Activated B cell treated with CpG ODN at 0.5 μM for 24 hours (primary cell): Measurements from ENCODE around the gene FAXDC2. TPM values are rescaled to one million over a fixed set of nuclear protein-coding genes. Genes with fewer than 3 reads are reported as not detected.

Experiments
- ATAC-seq: fragments of 200-7000 bp; cut with Tn5 transposase; one replicate; pipeline ENCODE4 v1.10.0; 2021; ENCODE audit warnings: low read depth, mild to moderate bottlenecking, moderate library complexity
- CTCF ChIA-PET: fragments of 350-600 bp; sonication (Branson Sonifier 250); formaldehyde crosslinking; loops from one replicate; lab custom pipeline; 2021; ENCODE audit warnings: antibody characterized with exemption; lab: Charles Lee
- POLR2A ChIA-PET: fragments of 350-600 bp; sonication (Branson Sonifier 250); formaldehyde crosslinking; loops from one replicate; lab custom pipeline; 2021; ENCODE audit warnings: antibody characterized with exemption; lab: Charles Lee
- DNase-seq: peaks from one replicate; pipeline ENCODE4 v3.0.0; 2022
- H3K27ac Mint-ChIP-seq: one replicate; pipeline ENCODE4 v1.8.0; 2020; ENCODE audit warnings: mixed read lengths
- H3K27me3 Mint-ChIP-seq: one replicate; pipeline ENCODE4 v1.8.0; 2021; ENCODE audit warnings: mixed read lengths
- H3K36me3 Mint-ChIP-seq: one replicate; pipeline ENCODE4 v1.8.0; 2021; ENCODE audit warnings: low read depth, mixed read lengths
- H3K4me1 Mint-ChIP-seq: one replicate; pipeline ENCODE4 v1.8.0; 2021; ENCODE audit warnings: mixed read lengths
- H3K4me3 Mint-ChIP-seq: one replicate; pipeline ENCODE4 v1.8.0; 2020; ENCODE audit warnings: mild to moderate bottlenecking, mixed read lengths
- H3K9me3 Mint-ChIP-seq: one replicate; pipeline ENCODE4 v1.8.0; 2020; ENCODE audit warnings: mixed read lengths
- CTCF ChIP-seq: fragments of 200-600 bp; IDR thresholded peaks from one replicate; pipeline ENCODE4 v1.8.0; 2022; ENCODE audit warnings: antibody characterized with exemption, mild to moderate bottlenecking
- intact Hi-C: fragments of 100-400 bp; cut with micrococcal nuclease; formaldehyde crosslinking; loops from one replicate; pipeline ENCODE4 v1.15.1; 2024
- total RNA-seq: library from RNA; stranded (reverse); gene quantifications from 2 replicates; pipeline ENCODE4 v1.2.3, GENCODE V29; 2022

FAXDC2 gene
- total RNA-seq, 1 donor from 2014 or later: not detected

GRCh38 chr5:154784856-154785255, 65.5 kb downstream of the FAXDC2 start:
- H3K27me3 Mint-ChIP-seq: no peaks in the 10 kb centered on the region
- peaks cover 11% of the 10 kb centered on the region for H3K36me3 Mint-ChIP-seq
- ATAC-seq: no peak
- DNase-seq: no peak
- peak overlapping the region; percentile 50 for H3K27ac Mint-ChIP-seq
- ChIA-PET CTCF (no interaction called here), POLR2A (no interaction called here)
- peaks cover 88% of the 10 kb centered on the region for H3K4me1 Mint-ChIP-seq
- no peaks in the 10 kb centered on the region for H3K9me3 Mint-ChIP-seq
- intact Hi-C loops: no loop called here
- H3K4me3 Mint-ChIP-seq: no peak overlapping the region
- TF ChIP-seq CTCF: no peak

- CTCF ChIA-PET: no interaction called here
- H3K36me3 Mint-ChIP-seq: peaks cover 11% of the 10 kb centered on the region
- no peak overlapping the region for H3K27ac Mint-ChIP-seq
- no peak for DNase-seq
- no peaks in the 10 kb centered on the region for H3K27me3 Mint-ChIP-seq
- intact Hi-C loops: loop anchor here (2.0 kb wide), 1 partner anchor 17 kb away; no protein-coding TSS in a partner anchor
- H3K4me1 Mint-ChIP-seq: peaks cover 92% of the 10 kb centered on the region
- ATAC-seq: no peak
- no peak overlapping the region for H3K4me3 Mint-ChIP-seq
- H3K9me3 Mint-ChIP-seq: no peaks in the 10 kb centered on the region
- no peak for TF ChIP-seq CTCF
- POLR2A ChIA-PET: no interaction called here
Measured at GRCh38 chr5:154783774-154784460, 66.5 kb downstream of the FAXDC2 start.

DNA sequence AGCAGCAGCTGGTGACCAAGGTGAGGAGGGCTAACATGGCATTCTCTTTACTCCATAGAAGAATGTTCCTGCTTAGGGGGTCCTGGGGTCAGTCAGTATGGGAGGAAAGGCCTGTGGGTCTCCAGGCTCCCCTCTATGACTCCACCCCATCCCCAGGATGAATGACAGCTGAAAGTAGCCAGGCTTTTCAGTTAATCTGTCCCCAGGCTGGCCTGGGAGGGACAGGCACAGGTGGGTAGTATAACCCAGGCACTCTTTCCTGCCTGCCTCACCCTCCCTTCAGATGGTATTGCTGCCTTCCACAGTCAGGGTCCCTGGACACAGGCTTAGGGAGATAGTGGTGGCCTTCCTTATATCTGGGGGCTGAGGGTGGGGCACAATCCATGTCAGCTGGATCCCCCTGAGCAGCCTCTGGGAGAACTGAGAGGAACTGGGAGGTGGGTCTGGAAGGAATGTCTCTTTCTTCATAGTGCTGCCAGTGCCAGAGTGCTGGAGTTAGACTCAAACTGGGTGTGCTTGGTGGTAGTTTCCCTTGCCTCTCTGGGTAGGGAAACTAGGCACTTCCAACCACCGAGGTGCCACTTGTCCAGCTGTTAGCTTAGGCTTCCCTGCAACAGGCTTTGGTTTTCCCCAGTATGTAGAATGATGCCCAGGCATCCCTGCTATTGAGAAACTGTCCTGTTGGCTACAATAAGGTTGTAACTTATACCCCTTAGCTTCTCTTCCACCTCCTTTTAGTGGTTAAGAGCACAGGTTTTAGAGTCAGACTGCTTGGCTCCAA, 67.4 kb downstream of the FAXDC2 start:
- CTCF ChIA-PET: no interaction called here
- Mint-ChIP-seq H3K4me3 (no peak overlapping the region), H3K27ac (peak overlapping the region; percentile 24), H3K9me3 (no peaks in the 10 kb centered on the region), H3K4me1 (peaks cover 92% of the 10 kb centered on the region), H3K27me3 (no peaks in the 10 kb centered on the region), H3K36me3 (peaks cover 7% of the 10 kb centered on the region)
- POLR2A ChIA-PET: no interaction called here
- DNase-seq (no peak), ATAC-seq (no peak)
- intact Hi-C loops: loop anchor here (2.0 kb wide), 1 partner anchor 16 kb away; no protein-coding TSS in a partner anchor
- TF ChIP-seq CTCF: no peak

DNA sequence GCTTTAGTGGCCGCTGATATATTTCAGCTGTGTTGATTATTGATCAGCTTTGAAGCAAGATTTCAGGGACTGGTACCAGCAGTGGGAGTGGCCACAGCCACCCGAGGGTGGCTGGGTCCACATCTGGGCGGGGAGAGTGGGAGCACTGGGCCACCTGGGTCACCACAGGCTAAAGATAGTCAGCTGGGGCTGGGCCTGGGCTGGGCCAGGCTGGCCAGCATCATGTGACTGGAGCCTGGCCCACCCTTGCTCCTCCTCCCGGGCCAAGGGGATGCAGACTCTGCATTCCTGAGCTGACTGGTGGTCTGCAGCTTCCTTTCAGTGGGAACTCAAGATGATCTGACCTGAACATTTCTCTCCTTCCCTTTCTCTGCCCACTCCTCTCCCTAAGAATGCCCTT, 68.1 kb downstream of the FAXDC2 start:
- peaks cover 7% of the 10 kb centered on the region for H3K36me3 Mint-ChIP-seq
- no peak for ATAC-seq

More for the DNA sequence above, 68.1 kb downstream of the FAXDC2 start:
- intact Hi-C loops: loop anchor here (2.0 kb wide), 1 partner anchor 16 kb away; no protein-coding TSS in a partner anchor
- H3K4me1 Mint-ChIP-seq: peaks cover 86% of the 10 kb centered on the region
- no peaks in the 10 kb centered on the region for H3K9me3 Mint-ChIP-seq
- H3K4me3 Mint-ChIP-seq: no peak overlapping the region
- ChIA-PET POLR2A (no interaction called here), CTCF (no interaction called here)
- H3K27ac Mint-ChIP-seq: peak overlapping the region; percentile 53
- no peak for TF ChIP-seq CTCF
- no peaks in the 10 kb centered on the region for H3K27me3 Mint-ChIP-seq
- no peak for DNase-seq
